HG03521 (cell line): Measurements from ENCODE around the gene ZEB1.
A peak's percentile ranks its signal among the peaks of the same experiment; 100 is the strongest.
"Not testable (repeated sequence)": the region's sequence is repeated elsewhere in the genome, so short reads cannot be mapped to it uniquely, and the experiment has no call there.

Experiments
- ATAC-seq: cut with Tn5 transposase; IDR thresholded peaks from one replicate; pipeline ENCODE4 v1.9.1; 2021; ENCODE audit warnings: mild to moderate bottlenecking, moderate library complexity; ENCODE audit not compliant: unreplicated experiment

Gene ZEB1

GRCh38 chr10:31318382-31318853, 598 bp upstream of the ZEB1 start:
- peak; percentile 68 for ATAC-seq

GRCh38 chr10:31319602-31320549, 860 bp downstream of the ZEB1 start:
- peak; percentile 11 for ATAC-seq

- ATAC-seq: no peak
Measured at GRCh38 chr10:31320550-31321211, 1.7 kb downstream of the ZEB1 start.

GRCh38 chr10:31321396-31321941, 2.5 kb downstream of the ZEB1 start:
- no peak for ATAC-seq

- ATAC-seq: no peak
Measured at GRCh38 chr10:31322647-31323046, 3.6 kb downstream of the ZEB1 start.

- ATAC-seq: no peak
Measured at GRCh38 chr10:31340343-31340742, 21.3 kb downstream of the ZEB1 start.

GRCh38 chr10:31341552-31341951, 22.5 kb downstream of the ZEB1 start:
- ATAC-seq: no peak

GRCh38 chr10:31343009-31343408, 24.0 kb downstream of the ZEB1 start:
- no peak for ATAC-seq

GRCh38 chr10:31343551-31343950, 24.5 kb downstream of the ZEB1 start:
- no peak for ATAC-seq

GRCh38 chr10:31345886-31346285, 26.9 kb downstream of the ZEB1 start:
- no peak for ATAC-seq

GRCh38 chr10:31346953-31347352, 27.9 kb downstream of the ZEB1 start:
- no peak for ATAC-seq

GRCh38 chr10:31347705-31348104, 28.7 kb downstream of the ZEB1 start:
- no peak for ATAC-seq

GRCh38 chr10:31350891-31351290, 31.9 kb downstream of the ZEB1 start:
- no peak for ATAC-seq

GRCh38 chr10:31352436-31353226, 33.6 kb downstream of the ZEB1 start:
- ATAC-seq: no peak

GRCh38 chr10:31353574-31353973, 34.6 kb downstream of the ZEB1 start:
- peak; percentile 80 for ATAC-seq

- no peak for ATAC-seq
Measured at GRCh38 chr10:31358688-31359330, 39.8 kb downstream of the ZEB1 start.

- ATAC-seq: no peak
Measured at GRCh38 chr10:31359979-31360378, 41.0 kb downstream of the ZEB1 start.

- ATAC-seq: not testable (repeated sequence)
Measured at GRCh38 chr10:31361475-31361874, 42.5 kb downstream of the ZEB1 start.

GRCh38 chr10:31362023-31362641, 43.1 kb downstream of the ZEB1 start:
- ATAC-seq: no peak

GRCh38 chr10:31363696-31364095, 44.7 kb downstream of the ZEB1 start:
- ATAC-seq: not testable (repeated sequence)
